Mesenchymal stem cell (in vitro differentiated cells and primary cell): Measurements from ENCODE around the gene FAM81B.

Experiments
- DNase-seq: peaks from one replicate; pipeline ENCODE4 v3.0.0-alpha.2; 2013
- H2AFZ ChIP-seq: one replicate; pipeline ENCODE4 v1.6.1; 2013; ENCODE audit warnings: low read depth, mild to moderate bottlenecking, control low read depth, inconsistent platforms, low read length, moderate library complexity
- H2AK5ac ChIP-seq: 2 replicates; pipeline ENCODE4 v1.6.1; 2013; ENCODE audit warnings: low read length, moderate library complexity, mild to moderate bottlenecking, inconsistent platforms; ENCODE audit not compliant: severe bottlenecking
- H2BK120ac ChIP-seq: one replicate; pipeline ENCODE4 v1.6.1; 2013; ENCODE audit warnings: low read depth, mild to moderate bottlenecking, inconsistent platforms, low read length, moderate library complexity
- H2BK12ac ChIP-seq, 2 experiments: one replicate each; pipeline ENCODE4 v1.6.1; 2013; ENCODE audit warnings: inconsistent platforms in 2 of 2, low read length in 2 of 2, mild to moderate bottlenecking in 2 of 2, moderate library complexity in 2 of 2, control low read depth in 1 of 2
- H2BK15ac ChIP-seq: one replicate; pipeline ENCODE4 v1.6.1; 2013; ENCODE audit warnings: mild to moderate bottlenecking, low read depth, inconsistent platforms; ENCODE audit not compliant: poor library complexity, severe bottlenecking
- H2BK5ac ChIP-seq: 2 replicates; pipeline ENCODE4 v1.6.1; 2013; ENCODE audit warnings: low read depth, mild to moderate bottlenecking, low read length, control low read depth, inconsistent platforms; ENCODE audit not compliant: poor library complexity, severe bottlenecking
- H3K14ac ChIP-seq, 2 experiments: one replicate each; pipeline ENCODE4 v1.6.1; 2013; ENCODE audit warnings: inconsistent platforms in 2 of 2, low read length in 2 of 2, control low read depth in 1 of 2, mild to moderate bottlenecking in 1 of 2, moderate library complexity in 1 of 2
- H3K18ac ChIP-seq, 2 experiments: one replicate each; pipeline ENCODE4 v1.6.1; 2013; ENCODE audit warnings: inconsistent platforms in 2 of 2, low read length in 2 of 2, control low read depth in 1 of 2, low read depth in 1 of 2, mild to moderate bottlenecking in 1 of 2
- H3K23ac ChIP-seq, 2 experiments: one replicate each; pipeline ENCODE4 v1.6.1; 2013; ENCODE audit warnings: inconsistent platforms in 2 of 2, low read length in 2 of 2, mild to moderate bottlenecking in 2 of 2, moderate library complexity in 2 of 2, control low read depth in 1 of 2
- H3K27ac ChIP-seq: 2 replicates; pipeline ENCODE4 v1.5.1; 2013; ENCODE audit warnings: mild to moderate bottlenecking, moderate library complexity, low read length, control low read depth, inconsistent platforms; ENCODE audit not compliant: poor library complexity, severe bottlenecking
- H3K27me3 ChIP-seq, 2 experiments: 2 replicates each; pipeline versions ENCODE4 v1.6.1 to v1.7.0; 2013; ENCODE audit warnings: low read length in 2 of 2, mild to moderate bottlenecking in 2 of 2, moderate library complexity in 2 of 2, control low read depth in 1 of 2, inconsistent platforms in 1 of 2; ENCODE audit not compliant: control insufficient read depth in 1 of 2, insufficient read depth in 1 of 2
- H3K36me3 ChIP-seq, 2 experiments: 2 replicates each; pipeline versions ENCODE4 v1.6.1 to v1.7.0; 2013; ENCODE audit warnings: low read length in 2 of 2, control low read depth in 1 of 2, inconsistent platforms in 1 of 2, low read depth in 1 of 2, mild to moderate bottlenecking in 1 of 2; ENCODE audit not compliant: insufficient read depth in 2 of 2, control insufficient read depth in 1 of 2
- H3K4ac ChIP-seq, 2 experiments: one replicate each; pipeline ENCODE4 v1.6.1; 2013; ENCODE audit warnings: inconsistent platforms in 2 of 2, low read length in 2 of 2, mild to moderate bottlenecking in 2 of 2, moderate library complexity in 2 of 2, control low read depth in 1 of 2, low read depth in 1 of 2
- H3K4me1 ChIP-seq: 2 replicates; pipeline ENCODE4 v1.6.1; 2013; ENCODE audit warnings: low read depth, low read length, control low read depth; ENCODE audit not compliant: control insufficient read depth, insufficient read depth
- H3K4me2 ChIP-seq: 2 replicates; pipeline ENCODE4 v1.6.1; 2013; ENCODE audit warnings: low read length, mild to moderate bottlenecking, inconsistent platforms; ENCODE audit not compliant: poor library complexity, severe bottlenecking
- H3K4me3 ChIP-seq, 2 experiments: 2 replicates each; pipeline versions ENCODE4 v1.5.1 to v1.7.0; 2013; ENCODE audit warnings: low read length in 2 of 2, mild to moderate bottlenecking in 2 of 2, control low read depth in 1 of 2, low read depth in 1 of 2; ENCODE audit not compliant: insufficient read depth in 1 of 2
- H3K79me1 ChIP-seq: replicated peaks from 2 replicates; pipeline ENCODE4 v1.6.1; 2013; ENCODE audit warnings: mild to moderate bottlenecking, control low read depth, low read length, inconsistent platforms; ENCODE audit not compliant: poor library complexity, severe bottlenecking
- H3K9ac ChIP-seq: 2 replicates; pipeline ENCODE4 v1.7.0; 2013; ENCODE audit warnings: mild to moderate bottlenecking, low read length, moderate library complexity
- H3K9me3 ChIP-seq: 2 replicates; pipeline ENCODE4 v1.7.0; 2013; ENCODE audit warnings: mild to moderate bottlenecking, low read length; ENCODE audit not compliant: control insufficient read depth
- H4K8ac ChIP-seq: one replicate; pipeline ENCODE4 v1.6.1; 2013; ENCODE audit warnings: inconsistent platforms, mild to moderate bottlenecking, low read length, moderate library complexity
- H4K91ac ChIP-seq: one replicate; pipeline ENCODE4 v1.6.1; 2013; ENCODE audit warnings: mild to moderate bottlenecking, low read length, inconsistent platforms
- WGBS: methylation state at CpG from one replicate; pipeline ENCODE4 v1.1.7; 2013; ENCODE audit warnings: mixed read lengths; 5-methylcytosine and 5-hydroxymethylcytosine counted together

The FAM81B gene

GRCh38 chr5:95471487-95471886 lies 80.3 kb downstream of the FAM81B start:
- peaks cover 9% of the 10 kb centered on the region for H3K79me1 ChIP-seq
- H3K4ac ChIP-seq: no peak overlapping the region
- H4K91ac ChIP-seq: no peak overlapping the region
- no peak overlapping the region for H3K18ac ChIP-seq
- no peak overlapping the region for H4K8ac ChIP-seq
- no peak overlapping the region for H2BK15ac ChIP-seq
- no peaks in the 10 kb centered on the region for H3K4me1 ChIP-seq
- H2AFZ ChIP-seq: no peak overlapping the region
- H3K4me3 ChIP-seq: no peak overlapping the region
- no peak overlapping the region for H3K14ac ChIP-seq
- H3K4me2 ChIP-seq: no peak overlapping the region
- no peak overlapping the region for H3K23ac ChIP-seq
- H3K9ac ChIP-seq: no peak overlapping the region
- WGBS: 100% methylated on average over 1 of the region's 1 CpG
- no peaks in the 10 kb centered on the region for H3K27me3 ChIP-seq
- H2AK5ac ChIP-seq: no peak overlapping the region
- H3K9me3 ChIP-seq: no peaks in the 10 kb centered on the region
- H2BK12ac ChIP-seq: no peak overlapping the region
- peaks cover 11 to 60% of the 10 kb centered on the region in 2 experiments for H3K36me3 ChIP-seq
- H3K27ac ChIP-seq: no peak overlapping the region
- DNase-seq: no peak
- H2BK120ac ChIP-seq: no peak overlapping the region
- no peak overlapping the region for H2BK5ac ChIP-seq

GRCh38 chr5:95471942-95472341 lies 80.8 kb downstream of the FAM81B start:
- peaks cover 9% of the 10 kb centered on the region for H3K79me1 ChIP-seq
- no peak overlapping the region for H2BK12ac ChIP-seq
- H3K14ac ChIP-seq: no peak overlapping the region
- no peak overlapping the region for H3K9ac ChIP-seq
- no peak overlapping the region for H4K91ac ChIP-seq
- H2BK120ac ChIP-seq: no peak overlapping the region
- H3K36me3 ChIP-seq: peaks cover 11 to 60% of the 10 kb centered on the region in 2 experiments
- no peaks in the 10 kb centered on the region for H3K27me3 ChIP-seq
- H2BK15ac ChIP-seq: no peak overlapping the region
- H2AK5ac ChIP-seq: no peak overlapping the region
- no peaks in the 10 kb centered on the region for H3K4me1 ChIP-seq
- no peak overlapping the region for H3K4me2 ChIP-seq
- no peak overlapping the region for H3K27ac ChIP-seq
- no peak overlapping the region for H2AFZ ChIP-seq
- H2BK5ac ChIP-seq: no peak overlapping the region
- no peak overlapping the region for H3K23ac ChIP-seq
- H3K18ac ChIP-seq: no peak overlapping the region
- H3K9me3 ChIP-seq: no peaks in the 10 kb centered on the region
- H3K4me3 ChIP-seq: no peak overlapping the region
- peak; percentile 24 for DNase-seq
- no peak overlapping the region for H3K4ac ChIP-seq
- no peak overlapping the region for H4K8ac ChIP-seq

GRCh38 chr5:95484421-95484820 lies 93.3 kb downstream of the FAM81B start:
- Histone ChIP-seq H2BK15ac (no peak overlapping the region), H3K23ac (no peak overlapping the region), H4K8ac (no peak overlapping the region), H3K79me1 (peaks cover 18% of the 10 kb centered on the region), H2AK5ac (no peak overlapping the region), H3K14ac (no peak overlapping the region), H3K27ac (no peak overlapping the region), H3K4me1 (no peaks in the 10 kb centered on the region), H3K4ac (no peak overlapping the region), H2BK120ac (no peak overlapping the region), H2BK12ac (no peak overlapping the region), H2BK5ac (no peak overlapping the region), H3K9ac (no peak overlapping the region), H4K91ac (no peak overlapping the region), H3K4me2 (no peak overlapping the region), H3K9me3 (peaks cover 27% of the 10 kb centered on the region), H3K4me3 (no peak overlapping the region), H3K18ac (no peak overlapping the region), H3K36me3 (peaks cover 22 to 97% of the 10 kb centered on the region in 2 experiments), H3K27me3 (no peaks in the 10 kb centered on the region), H2AFZ (no peak overlapping the region)
- no peak for DNase-seq
- 97% methylated on average over 7 of the region's 7 CpGs for WGBS

GRCh38 chr5:95486191-95486590 lies 95.0 kb downstream of the FAM81B start:
- Histone ChIP-seq H3K79me1 (peaks cover 17% of the 10 kb centered on the region), H3K9me3 (peaks cover 40% of the 10 kb centered on the region), H2BK15ac (no peak overlapping the region), H2BK12ac (no peak overlapping the region), H3K36me3 (peaks cover 28 to 98% of the 10 kb centered on the region in 2 experiments), H2AFZ (no peak overlapping the region), H4K8ac (no peak overlapping the region), H3K4me3 (no peak overlapping the region), H3K14ac (no peak overlapping the region), H2BK5ac (no peak overlapping the region), H2AK5ac (no peak overlapping the region), H3K27ac (no peak overlapping the region), H3K27me3 (no peaks in the 10 kb centered on the region), H3K4ac (no peak overlapping the region), H3K4me1 (no peaks in the 10 kb centered on the region), H3K18ac (no peak overlapping the region), H3K9ac (no peak overlapping the region), H2BK120ac (no peak overlapping the region), H4K91ac (no peak overlapping the region), H3K4me2 (no peak overlapping the region), H3K23ac (no peak overlapping the region)
- WGBS: 92% methylated on average over 2 of the region's 2 CpGs
- no peak for DNase-seq
